Stromal cell of bone marrow (primary cell): Measurements from ENCODE around the gene CAB39L.

ENCODE experiments used
- DNase-seq: peaks from one replicate; pipeline ENCODE4 v3.0.0-alpha.2; 2012; ENCODE audit warnings: low read depth

CAB39L gene

GRCh38 chr13:49441846-49442245 lies 2.0 kb downstream of the CAB39L start:
- no peak for DNase-seq

- no peak for DNase-seq
Observed at GRCh38 chr13:49441312-49441711, 2.6 kb downstream of the CAB39L start.

- DNase-seq, result no peak
Observed at GRCh38 chr13:49439609-49440008, 4.3 kb downstream of the CAB39L start.

- no peak for DNase-seq
Observed at GRCh38 chr13:49437705-49438104, 6.2 kb downstream of the CAB39L start.

GRCh38 chr13:49436890-49437289 lies 7.0 kb downstream of the CAB39L start:
- peak; percentile 58 for DNase-seq

- no peak for DNase-seq
Observed at GRCh38 chr13:49435992-49436391, 7.9 kb downstream of the CAB39L start.

GRCh38 chr13:49429121-49429520 lies 14.7 kb downstream of the CAB39L start:
- no peak for DNase-seq

- no peak for DNase-seq
Observed at GRCh38 chr13:49428041-49428763, 15.7 kb downstream of the CAB39L start.

GRCh38 chr13:49424011-49424560 lies 19.8 kb downstream of the CAB39L start:
- DNase-seq, result no peak

- DNase-seq, result no peak
Observed at GRCh38 chr13:49421391-49421790, 22.5 kb downstream of the CAB39L start.

GRCh38 chr13:49419276-49419675 lies 24.6 kb downstream of the CAB39L start:
- peak; percentile 28 for DNase-seq

GRCh38 chr13:49418206-49418605 lies 25.7 kb downstream of the CAB39L start:
- no peak for DNase-seq

- DNase-seq, result no peak
Observed at GRCh38 chr13:49417161-49417560, 26.7 kb downstream of the CAB39L start.

GRCh38 chr13:49412749-49413148 lies 31.1 kb downstream of the CAB39L start:
- DNase-seq, result no peak

- no peak for DNase-seq
Observed at GRCh38 chr13:49411353-49411752, 32.5 kb downstream of the CAB39L start.

- DNase-seq, result no peak
Observed at GRCh38 chr13:49410477-49410876, 33.4 kb downstream of the CAB39L start.

GRCh38 chr13:49410006-49410405 lies 33.9 kb downstream of the CAB39L start:
- no peak for DNase-seq

GRCh38 chr13:49409008-49409407 lies 34.9 kb downstream of the CAB39L start:
- DNase-seq, result no peak

GRCh38 chr13:49407936-49408335 lies 35.9 kb downstream of the CAB39L start:
- DNase-seq, result no peak

- DNase-seq, result no peak
Observed at GRCh38 chr13:49407068-49407467, 36.8 kb downstream of the CAB39L start.

GRCh38 chr13:49404703-49405020 lies 39.2 kb downstream of the CAB39L start:
- DNase-seq, result no peak

- DNase-seq, result no peak
Observed at GRCh38 chr13:49403996-49404702, 39.7 kb downstream of the CAB39L start.
